Activated CD4-positive, alpha-beta T cell treated with anti-CD3 and anti-CD28 coated beads, Interleukin-2, amount 50 U/mL, for 1 hour (primary cell): ENCODE measurements around the gene SNU13.
"Not testable (repeated sequence)": the region's sequence is repeated elsewhere in the genome, so short reads cannot be mapped to it uniquely, and the experiment has no call there.

Experiments used
- DNase-seq: peaks from one replicate; pipeline ENCODE4 v3.0.0-alpha.2; 2020

SNU13 gene

GRCh38 chr22:41638124-41638523 lies 50.5 kb downstream of the SNU13 start:
- DNase-seq, result no peak

GRCh38 chr22:41637623-41638022 lies 51.0 kb downstream of the SNU13 start:
- not testable (repeated sequence) for DNase-seq

GRCh38 chr22:41636467-41636866 lies 52.2 kb downstream of the SNU13 start:
- DNase-seq, result no peak

GRCh38 chr22:41634610-41635009 lies 54.1 kb downstream of the SNU13 start:
- not testable (repeated sequence) for DNase-seq

- DNase-seq, result not testable (repeated sequence)
Observed at GRCh38 chr22:41631615-41632014, 57.1 kb downstream of the SNU13 start.

GRCh38 chr22:41631115-41631514 lies 57.6 kb downstream of the SNU13 start:
- DNase-seq, result not testable (repeated sequence)

- DNase-seq, result no peak
Observed at GRCh38 chr22:41625577-41625976, 63.1 kb downstream of the SNU13 start.
